Smooth muscle cell (in vitro differentiated cells): ENCODE measurements around the gene SMARCD2. TPM values are rescaled to one million over a fixed set of nuclear protein-coding genes. Genes with fewer than 3 reads are reported as not detected.

ENCODE experiments used
- DNase-seq: peaks from one replicate; lab custom pipeline; 2025; ENCODE audit not compliant: unreplicated experiment; lab: John Stamatoyannopoulos, UW
- H2AFZ ChIP-seq: fragments of 200-600 bp; sonication (generic); 2 replicates; pipeline ENCODE4 v1.6.0; 2016; ENCODE audit warnings: antibody characterized with exemption, low read depth, mild to moderate bottlenecking
- H3F3A ChIP-seq: fragments of 200-600 bp; sonication (generic); 2 replicates; pipeline ENCODE4 v1.6.0; 2017; ENCODE audit warnings: antibody characterized with exemption, low read depth
- H3K27ac ChIP-seq: fragments of 200-600 bp; sonication (generic); 2 replicates; pipeline ENCODE4 v1.5.1; 2016; ENCODE audit warnings: low read depth, mild to moderate bottlenecking
- H3K27me3 ChIP-seq: fragments of 200-600 bp; sonication (generic); 2 replicates; pipeline ENCODE4 v1.6.1; 2016; ENCODE audit warnings: low read depth, mild to moderate bottlenecking
- H3K36me3 ChIP-seq: fragments of 200-600 bp; sonication (generic); 2 replicates; pipeline ENCODE4 v1.5.1; 2016; ENCODE audit warnings: low read depth
- H3K4me1 ChIP-seq: fragments of 200-600 bp; sonication (generic); 2 replicates; pipeline ENCODE4 v1.5.1; 2016; ENCODE audit warnings: low read depth
- H3K4me2 ChIP-seq: fragments of 200-600 bp; sonication (generic); 2 replicates; pipeline ENCODE4 v1.6.0; 2016; ENCODE audit warnings: mild to moderate bottlenecking
- H3K4me3 ChIP-seq: fragments of 200-600 bp; sonication (generic); 2 replicates; pipeline ENCODE4 v1.5.1; 2016; ENCODE audit warnings: mild to moderate bottlenecking
- H3K79me2 ChIP-seq: fragments of 200-600 bp; sonication (generic); 2 replicates; pipeline ENCODE4 v1.6.0; 2016; ENCODE audit warnings: low read depth, mild to moderate bottlenecking
- H3K9ac ChIP-seq: fragments of 200-600 bp; sonication (generic); 2 replicates; pipeline ENCODE4 v1.6.0; 2016; ENCODE audit warnings: low read depth
- H3K9me3 ChIP-seq: fragments of 200-600 bp; sonication (generic); replicated peaks from 2 replicates; pipeline ENCODE4 v1.5.1; 2016; ENCODE audit warnings: low read depth
- H4K20me1 ChIP-seq: fragments of 200-600 bp; sonication (generic); 2 replicates; pipeline ENCODE4 v1.6.0; 2016; ENCODE audit warnings: low read depth
- WGBS: methylation state at CpG from one replicate; pipeline ENCODE4 v1.1.7; 2016; ENCODE audit warnings: low lambda C conversion rate; 5-methylcytosine and 5-hydroxymethylcytosine counted together
- polyA plus RNA-seq: library from polyadenylated mRNA; unstranded; fragments of >200 nt; fragmentation: Nextera tagmentation; extraction: Ambion mirVana; gene quantifications from 2 replicates; pipeline ENCODE4 v1.2.1, GENCODE V29; 2016
- total RNA-seq: library from RNA; depleted of rRNA; stranded (reverse); fragments of >200 nt; gene quantifications from 2 replicates; pipeline ENCODE4 v1.2.3, GENCODE V29; 2014
- TF ChIP-seq, protein P1 (sequence below): fragments of 200-600 bp; sonication (generic); IDR thresholded peaks from 2 replicates; pipeline ENCODE4 v1.5.1; 2017; ENCODE audit warnings: borderline replicate concordance, mild to moderate bottlenecking, antibody characterized with exemption; ENCODE audit not compliant: insufficient read depth, poor library complexity, severe bottlenecking

Gene SMARCD2
- total and polyA plus RNA-seq, 2 experiments from 2014 or later, result 41.9 to 43.7 TPM

DNA sequence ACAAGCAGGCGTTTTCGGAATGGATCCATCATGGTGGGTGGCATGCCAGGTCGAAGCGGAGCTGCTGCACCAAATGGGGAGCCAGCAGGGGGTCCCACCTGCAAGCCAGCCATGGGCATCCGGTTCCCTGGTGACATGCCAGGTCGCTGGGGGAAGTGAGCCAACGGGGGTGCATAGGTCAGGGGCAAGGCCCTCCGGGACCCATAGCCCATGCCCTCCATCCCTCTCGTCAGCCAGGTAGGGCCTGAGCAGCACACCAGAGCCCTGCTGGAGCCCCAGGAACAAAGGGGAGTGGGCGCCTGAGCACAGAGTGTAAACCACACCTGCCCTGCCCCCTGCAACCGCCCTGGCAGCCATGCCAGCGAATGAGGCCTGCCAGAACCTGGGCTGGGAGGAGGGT lies 5.0 kb downstream of the SMARCD2 start:
- Histone ChIP-seq H3K9ac (no peak overlapping the region), H3K79me2 (peaks cover 63% of the 10 kb centered on the region), H3K4me2 (no peak overlapping the region), H4K20me1 (peaks cover 56% of the 10 kb centered on the region), H3K4me3 (no peak overlapping the region), H3K27me3 (no peaks in the 10 kb centered on the region), H3K9me3 (no peaks in the 10 kb centered on the region), H3F3A (peaks cover 10% of the 10 kb centered on the region), H3K4me1 (peaks cover 18% of the 10 kb centered on the region), H3K36me3 (no peaks in the 10 kb centered on the region), H3K27ac (no peak overlapping the region), H2AFZ (no peak overlapping the region)
- no peak for DNase-seq
- TF ChIP-seq, protein P1, sequence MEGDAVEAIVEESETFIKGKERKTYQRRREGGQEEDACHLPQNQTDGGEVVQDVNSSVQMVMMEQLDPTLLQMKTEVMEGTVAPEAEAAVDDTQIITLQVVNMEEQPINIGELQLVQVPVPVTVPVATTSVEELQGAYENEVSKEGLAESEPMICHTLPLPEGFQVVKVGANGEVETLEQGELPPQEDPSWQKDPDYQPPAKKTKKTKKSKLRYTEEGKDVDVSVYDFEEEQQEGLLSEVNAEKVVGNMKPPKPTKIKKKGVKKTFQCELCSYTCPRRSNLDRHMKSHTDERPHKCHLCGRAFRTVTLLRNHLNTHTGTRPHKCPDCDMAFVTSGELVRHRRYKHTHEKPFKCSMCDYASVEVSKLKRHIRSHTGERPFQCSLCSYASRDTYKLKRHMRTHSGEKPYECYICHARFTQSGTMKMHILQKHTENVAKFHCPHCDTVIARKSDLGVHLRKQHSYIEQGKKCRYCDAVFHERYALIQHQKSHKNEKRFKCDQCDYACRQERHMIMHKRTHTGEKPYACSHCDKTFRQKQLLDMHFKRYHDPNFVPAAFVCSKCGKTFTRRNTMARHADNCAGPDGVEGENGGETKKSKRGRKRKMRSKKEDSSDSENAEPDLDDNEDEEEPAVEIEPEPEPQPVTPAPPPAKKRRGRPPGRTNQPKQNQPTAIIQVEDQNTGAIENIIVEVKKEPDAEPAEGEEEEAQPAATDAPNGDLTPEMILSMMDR, result no peak
- 97% methylated on average over 12 of the region's 12 CpGs for WGBS

DNA sequence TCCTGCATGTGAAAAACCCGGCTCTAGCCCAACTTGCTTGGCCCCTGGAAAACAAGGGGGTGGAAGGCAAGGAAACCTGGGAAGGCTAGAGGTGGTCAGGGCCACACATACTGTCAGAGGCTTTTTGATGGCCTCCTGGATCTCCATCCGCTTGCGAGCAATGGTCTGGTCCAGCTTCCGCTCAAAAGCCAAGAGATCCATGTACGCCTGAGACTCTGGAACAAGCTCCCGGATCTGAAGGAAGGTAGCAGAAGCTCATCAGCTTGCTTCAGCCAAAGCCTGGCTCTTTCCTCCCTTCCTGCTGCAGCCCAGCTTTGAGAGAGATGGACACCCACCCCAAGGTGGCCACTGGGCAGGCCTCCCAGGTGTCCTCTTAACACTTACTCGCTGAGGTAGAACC lies 5.7 kb downstream of the SMARCD2 start:
- Histone ChIP-seq H3F3A (peaks cover 10% of the 10 kb centered on the region), H3K4me3 (no peak overlapping the region), H3K27me3 (no peaks in the 10 kb centered on the region), H3K4me2 (no peak overlapping the region), H2AFZ (no peak overlapping the region), H3K9me3 (no peaks in the 10 kb centered on the region), H3K9ac (no peak overlapping the region), H4K20me1 (peaks cover 52% of the 10 kb centered on the region), H3K79me2 (peaks cover 59% of the 10 kb centered on the region), H3K4me1 (peaks cover 18% of the 10 kb centered on the region), H3K36me3 (no peaks in the 10 kb centered on the region), H3K27ac (no peak overlapping the region)
- DNase-seq, result no peak
- TF ChIP-seq, protein P1, result no peak
- WGBS, result 99% methylated on average over 7 of the region's 7 CpGs

DNA sequence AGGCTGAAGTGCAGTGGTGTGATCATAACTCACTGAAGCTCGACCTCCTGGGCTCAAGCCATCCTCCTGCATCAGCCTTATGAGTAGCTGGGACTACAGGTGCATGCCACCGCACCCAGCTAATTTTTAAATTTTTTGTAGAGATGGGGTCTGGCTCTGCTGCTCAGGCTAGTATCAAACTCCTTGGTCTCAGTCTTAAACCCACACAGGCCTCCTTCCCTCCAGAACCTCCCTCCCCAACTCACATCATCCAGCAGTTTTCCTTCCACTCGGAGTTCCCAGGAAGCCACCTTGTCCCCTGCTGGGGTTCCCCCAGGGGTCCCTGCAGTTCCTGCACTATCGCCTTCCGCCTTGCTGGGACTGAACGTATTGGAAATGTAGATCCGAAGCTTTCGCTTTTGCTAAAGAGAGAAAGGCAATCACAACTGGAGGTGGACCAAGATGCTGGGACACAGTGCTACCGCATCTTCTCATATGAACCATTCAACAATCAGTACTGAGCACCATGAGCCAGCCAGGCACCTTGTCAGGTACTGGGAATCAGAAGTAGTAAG lies 7.2 kb downstream of the SMARCD2 start:
- TF ChIP-seq, protein P1, result no peak
- H3F3A ChIP-seq, result no peaks in the 10 kb centered on the region
- H3K4me1 ChIP-seq, result peaks cover 7% of the 10 kb centered on the region
- H3K4me3 ChIP-seq, result no peak overlapping the region
- H3K9me3 ChIP-seq, result no peaks in the 10 kb centered on the region
- no peak overlapping the region for H2AFZ ChIP-seq
- no peak overlapping the region for H3K4me2 ChIP-seq
- no peak for DNase-seq
- WGBS, result 92% methylated on average over 9 of the region's 9 CpGs
- peaks cover 38% of the 10 kb centered on the region for H4K20me1 ChIP-seq
- H3K27ac ChIP-seq, result no peak overlapping the region
- H3K9ac ChIP-seq, result no peak overlapping the region
- H3K27me3 ChIP-seq, result no peaks in the 10 kb centered on the region
- H3K36me3 ChIP-seq, result no peaks in the 10 kb centered on the region
- H3K79me2 ChIP-seq, result peaks cover 43% of the 10 kb centered on the region
